Mesenchymal stem cell (in vitro differentiated cells and primary cell): ENCODE measurements around the gene GSTO2.

Experiments used
- DNase-seq: peaks from one replicate; pipeline ENCODE4 v3.0.0-alpha.2; 2013
- H2AFZ ChIP-seq: one replicate; pipeline ENCODE4 v1.6.1; 2013; ENCODE audit warnings: low read depth, mild to moderate bottlenecking, control low read depth, inconsistent platforms, low read length, moderate library complexity
- H2AK5ac ChIP-seq: 2 replicates; pipeline ENCODE4 v1.6.1; 2013; ENCODE audit warnings: low read length, moderate library complexity, mild to moderate bottlenecking, inconsistent platforms; ENCODE audit not compliant: severe bottlenecking
- H2BK120ac ChIP-seq: one replicate; pipeline ENCODE4 v1.6.1; 2013; ENCODE audit warnings: low read depth, mild to moderate bottlenecking, inconsistent platforms, low read length, moderate library complexity
- H2BK12ac ChIP-seq, 2 experiments: one replicate each; pipeline ENCODE4 v1.6.1; 2013; ENCODE audit warnings: inconsistent platforms in 2 of 2, low read length in 2 of 2, mild to moderate bottlenecking in 2 of 2, moderate library complexity in 2 of 2, control low read depth in 1 of 2
- H2BK15ac ChIP-seq: one replicate; pipeline ENCODE4 v1.6.1; 2013; ENCODE audit warnings: mild to moderate bottlenecking, low read depth, inconsistent platforms; ENCODE audit not compliant: poor library complexity, severe bottlenecking
- H2BK5ac ChIP-seq: 2 replicates; pipeline ENCODE4 v1.6.1; 2013; ENCODE audit warnings: low read depth, mild to moderate bottlenecking, low read length, control low read depth, inconsistent platforms; ENCODE audit not compliant: poor library complexity, severe bottlenecking
- H3K14ac ChIP-seq, 2 experiments: one replicate each; pipeline ENCODE4 v1.6.1; 2013; ENCODE audit warnings: inconsistent platforms in 2 of 2, low read length in 2 of 2, control low read depth in 1 of 2, mild to moderate bottlenecking in 1 of 2, moderate library complexity in 1 of 2
- H3K18ac ChIP-seq, 2 experiments: one replicate each; pipeline ENCODE4 v1.6.1; 2013; ENCODE audit warnings: inconsistent platforms in 2 of 2, low read length in 2 of 2, control low read depth in 1 of 2, low read depth in 1 of 2, mild to moderate bottlenecking in 1 of 2
- H3K23ac ChIP-seq, 2 experiments: one replicate each; pipeline ENCODE4 v1.6.1; 2013; ENCODE audit warnings: inconsistent platforms in 2 of 2, low read length in 2 of 2, mild to moderate bottlenecking in 2 of 2, moderate library complexity in 2 of 2, control low read depth in 1 of 2
- H3K27ac ChIP-seq: 2 replicates; pipeline ENCODE4 v1.5.1; 2013; ENCODE audit warnings: mild to moderate bottlenecking, moderate library complexity, low read length, control low read depth, inconsistent platforms; ENCODE audit not compliant: poor library complexity, severe bottlenecking
- H3K27me3 ChIP-seq, 2 experiments: 2 replicates each; pipeline versions ENCODE4 v1.6.1 to v1.7.0; 2013; ENCODE audit warnings: low read length in 2 of 2, mild to moderate bottlenecking in 2 of 2, moderate library complexity in 2 of 2, control low read depth in 1 of 2, inconsistent platforms in 1 of 2; ENCODE audit not compliant: control insufficient read depth in 1 of 2, insufficient read depth in 1 of 2
- H3K36me3 ChIP-seq, 2 experiments: 2 replicates each; pipeline versions ENCODE4 v1.6.1 to v1.7.0; 2013; ENCODE audit warnings: low read length in 2 of 2, control low read depth in 1 of 2, inconsistent platforms in 1 of 2, low read depth in 1 of 2, mild to moderate bottlenecking in 1 of 2; ENCODE audit not compliant: insufficient read depth in 2 of 2, control insufficient read depth in 1 of 2
- H3K4ac ChIP-seq, 2 experiments: one replicate each; pipeline ENCODE4 v1.6.1; 2013; ENCODE audit warnings: inconsistent platforms in 2 of 2, low read length in 2 of 2, mild to moderate bottlenecking in 2 of 2, moderate library complexity in 2 of 2, control low read depth in 1 of 2, low read depth in 1 of 2
- H3K4me1 ChIP-seq: 2 replicates; pipeline ENCODE4 v1.6.1; 2013; ENCODE audit warnings: low read depth, low read length, control low read depth; ENCODE audit not compliant: control insufficient read depth, insufficient read depth
- H3K4me2 ChIP-seq: 2 replicates; pipeline ENCODE4 v1.6.1; 2013; ENCODE audit warnings: low read length, mild to moderate bottlenecking, inconsistent platforms; ENCODE audit not compliant: poor library complexity, severe bottlenecking
- H3K4me3 ChIP-seq, 2 experiments: 2 replicates each; pipeline versions ENCODE4 v1.5.1 to v1.7.0; 2013; ENCODE audit warnings: low read length in 2 of 2, mild to moderate bottlenecking in 2 of 2, control low read depth in 1 of 2, low read depth in 1 of 2; ENCODE audit not compliant: insufficient read depth in 1 of 2
- H3K79me1 ChIP-seq: replicated peaks from 2 replicates; pipeline ENCODE4 v1.6.1; 2013; ENCODE audit warnings: mild to moderate bottlenecking, control low read depth, low read length, inconsistent platforms; ENCODE audit not compliant: poor library complexity, severe bottlenecking
- H3K9ac ChIP-seq: 2 replicates; pipeline ENCODE4 v1.7.0; 2013; ENCODE audit warnings: mild to moderate bottlenecking, low read length, moderate library complexity
- H3K9me3 ChIP-seq: 2 replicates; pipeline ENCODE4 v1.7.0; 2013; ENCODE audit warnings: mild to moderate bottlenecking, low read length; ENCODE audit not compliant: control insufficient read depth
- H4K8ac ChIP-seq: one replicate; pipeline ENCODE4 v1.6.1; 2013; ENCODE audit warnings: inconsistent platforms, mild to moderate bottlenecking, low read length, moderate library complexity
- H4K91ac ChIP-seq: one replicate; pipeline ENCODE4 v1.6.1; 2013; ENCODE audit warnings: mild to moderate bottlenecking, low read length, inconsistent platforms
- WGBS: methylation state at CpG from one replicate; pipeline ENCODE4 v1.1.7; 2013; ENCODE audit warnings: mixed read lengths; 5-methylcytosine and 5-hydroxymethylcytosine counted together

GSTO2 gene

GRCh38 chr10:104300002-104300735 lies 31.2 kb downstream of the GSTO2 start:
- no peaks in the 10 kb centered on the region for H3K27me3 ChIP-seq
- H2BK12ac ChIP-seq = peak overlapping the region; percentile 78 to 93
- H3K79me1 ChIP-seq = no peaks in the 10 kb centered on the region
- no peak overlapping the region for H2BK15ac ChIP-seq
- peaks cover 19% of the 10 kb centered on the region for H3K4me1 ChIP-seq
- H3K4ac ChIP-seq = peak overlapping the region; percentile 20 to 77
- H2AFZ ChIP-seq = no peak overlapping the region
- peak overlapping the region in 1 of 2 experiments; percentile 52 for H3K4me3 ChIP-seq
- peak overlapping the region; percentile 75 for H4K8ac ChIP-seq
- no peaks in the 10 kb centered on the region for H3K36me3 ChIP-seq
- peak overlapping the region; percentile 34 to 86 for H3K18ac ChIP-seq
- H3K9me3 ChIP-seq = no peaks in the 10 kb centered on the region
- WGBS = 50% methylated on average over 12 of the region's 12 CpGs
- peak overlapping the region; percentile 47 for H3K27ac ChIP-seq
- no peak overlapping the region for H3K23ac ChIP-seq
- no peak overlapping the region for H3K14ac ChIP-seq
- H3K4me2 ChIP-seq = no peak overlapping the region
- peak overlapping the region; percentile 85 for H4K91ac ChIP-seq
- peak overlapping the region; percentile 88 for H2AK5ac ChIP-seq
- peak overlapping the region; percentile 60 for H2BK5ac ChIP-seq
- H3K9ac ChIP-seq = peak overlapping the region; percentile 91
- no peak overlapping the region for H2BK120ac ChIP-seq
- peak; percentile 95 for DNase-seq

GRCh38 chr10:104300736-104301292 lies 31.8 kb downstream of the GSTO2 start:
- H2AFZ ChIP-seq = no peak overlapping the region
- H2BK12ac ChIP-seq = peak overlapping the region; percentile 78 to 93
- WGBS = 35% methylated on average over 7 of the region's 7 CpGs
- H2BK15ac ChIP-seq = no peak overlapping the region
- peak overlapping the region; percentile 91 for H3K9ac ChIP-seq
- H3K4me2 ChIP-seq = peak overlapping the region; percentile 32
- no peaks in the 10 kb centered on the region for H3K36me3 ChIP-seq
- no peaks in the 10 kb centered on the region for H3K27me3 ChIP-seq
- H3K27ac ChIP-seq = peak overlapping the region; percentile 47
- H3K4me1 ChIP-seq = peaks cover 21% of the 10 kb centered on the region
- DNase-seq = peak; percentile 98
- H3K79me1 ChIP-seq = no peaks in the 10 kb centered on the region
- peak overlapping the region; percentile 75 for H4K8ac ChIP-seq
- H3K14ac ChIP-seq = no peak overlapping the region
- no peak overlapping the region for H2BK5ac ChIP-seq
- H3K18ac ChIP-seq = peak overlapping the region; percentile 34 to 86
- H4K91ac ChIP-seq = peak overlapping the region; percentile 85
- no peaks in the 10 kb centered on the region for H3K9me3 ChIP-seq
- peak overlapping the region in 1 of 2 experiments; percentile 77 for H3K4ac ChIP-seq
- H3K23ac ChIP-seq = no peak overlapping the region
- peak overlapping the region in 1 of 2 experiments; percentile 52 for H3K4me3 ChIP-seq
- H2AK5ac ChIP-seq = no peak overlapping the region
- no peak overlapping the region for H2BK120ac ChIP-seq

GRCh38 chr10:104301907-104302690 lies 33.1 kb downstream of the GSTO2 start:
- DNase-seq = no peak
- Histone ChIP-seq H2BK5ac (no peak overlapping the region), H3K18ac (no peak overlapping the region), H3K27me3 (no peaks in the 10 kb centered on the region), H3K36me3 (peaks cover 3 to 6% of the 10 kb centered on the region in 2 experiments), H2BK120ac (no peak overlapping the region), H3K4ac (no peak overlapping the region), H3K27ac (no peak overlapping the region), H2BK12ac (peak overlapping the region in 1 of 2 experiments; percentile 37), H3K4me3 (no peak overlapping the region), H4K91ac (no peak overlapping the region), H3K79me1 (no peaks in the 10 kb centered on the region), H3K4me2 (no peak overlapping the region), H3K9ac (peak overlapping the region; percentile 91), H2AFZ (no peak overlapping the region), H2BK15ac (peak overlapping the region; percentile 36), H3K4me1 (peaks cover 22% of the 10 kb centered on the region), H3K14ac (no peak overlapping the region), H3K9me3 (no peaks in the 10 kb centered on the region), H4K8ac (no peak overlapping the region), H3K23ac (no peak overlapping the region), H2AK5ac (peak overlapping the region; percentile 68)
- 79% methylated on average over 2 of the region's 3 CpGs for WGBS
